Measurements from ENCODE around the gene ZNF629. TPM values are rescaled to one million over a fixed set of nuclear protein-coding genes. Genes with fewer than 3 reads are reported as not detected.

ZNF629 gene
- polyA plus RNA-seq, 3 donors: 0.27 to 2.0 (median 0.73) TPM

DNA sequence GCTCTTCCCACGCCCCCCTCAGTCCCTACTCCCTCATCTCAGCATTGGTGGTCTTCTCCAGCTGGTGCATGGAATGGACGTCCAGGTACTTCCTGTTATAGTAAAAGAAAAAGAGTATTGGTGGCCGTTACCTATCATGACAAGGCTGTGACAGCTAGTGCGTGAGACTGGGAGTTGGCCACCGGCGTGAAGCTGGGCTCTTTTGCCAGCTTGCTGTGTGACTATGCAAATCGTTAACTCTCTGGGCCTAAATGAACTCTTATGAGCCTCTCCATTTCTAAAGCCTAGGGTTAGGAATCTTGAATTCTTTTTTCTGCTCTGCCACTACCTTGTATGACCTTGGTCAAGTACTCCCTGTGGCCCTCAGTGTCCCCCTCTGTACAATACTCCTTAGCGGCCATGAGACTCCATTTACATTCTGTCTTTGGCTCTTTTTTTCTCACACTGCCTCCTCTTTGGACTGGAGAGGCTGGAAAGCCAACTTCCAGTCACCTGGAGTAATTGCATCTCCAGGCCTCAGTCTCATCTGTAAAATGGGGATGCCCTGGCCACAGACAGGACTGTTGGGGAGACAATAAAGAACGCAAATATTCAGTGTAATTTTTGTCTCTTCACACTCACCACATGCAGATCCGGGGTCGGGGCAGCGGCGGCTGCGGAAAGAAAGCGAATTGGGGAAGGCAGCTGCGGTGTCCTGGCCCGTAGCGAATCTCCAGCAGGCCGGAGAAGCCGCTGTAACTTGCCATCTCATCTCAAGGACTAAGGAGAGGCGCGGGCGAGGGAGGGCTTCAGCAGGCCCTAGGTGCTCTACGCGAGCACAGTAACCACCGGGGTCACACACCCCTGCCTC is 26.2 kb downstream of the ZNF629 start:
- no peaks in the 10 kb centered on the region for H3K9me3 ChIP-seq (replicated peaks in 1 of 2; ENCODE audit: control insufficient read depth in 1 of 2, insufficient read depth in 1 of 2, low read length in 2 of 2)
- H4K20me1 ChIP-seq (ENCODE audit: insufficient read depth, low read length): peaks cover under 1% of the 10 kb centered on the region
- peak overlapping the region; percentile 96 for H3K4me2 ChIP-seq (replicated peaks; ENCODE audit: extremely low read depth, low read length, poor library complexity, severe bottlenecking)
- peak in 1 of 3 donors; percentile 21 for DNase-seq
- H3K4me1 Mint-ChIP-seq: peaks cover 49% of the 10 kb centered on the region
- no peaks in the 10 kb centered on the region for H3K9me3 Mint-ChIP-seq
- H3K4me1 ChIP-seq (ENCODE audit: control insufficient read depth in 1 of 2, insufficient read depth in 2 of 2, low read length in 2 of 2): peaks cover 48 to 60% of the 10 kb centered on the region in 2 donors
- intact Hi-C loops (cut with micrococcal nuclease): loop anchor here in 1 of 2 donors (5.0 to 10.0 kb wide), 3 partner anchors 46 to 164 kb away; partner anchors contain the start of genes FBRS and FBXL19
- peak overlapping the region; percentile 73 to 96 (median 94) for H3K4me3 ChIP-seq (replicated peaks in 1 of 3; ENCODE audit: low read depth in 2 of 3, low read length in 3 of 3)
- peak overlapping the region; percentile 86 to 98 for H3K27ac ChIP-seq (ENCODE audit: low read depth in 1 of 2, low read length in 2 of 2)
- peak overlapping the region; percentile 57 to 98 (median 91) for H3K27ac Mint-ChIP-seq
- TF ChIP-seq, protein P1, sequence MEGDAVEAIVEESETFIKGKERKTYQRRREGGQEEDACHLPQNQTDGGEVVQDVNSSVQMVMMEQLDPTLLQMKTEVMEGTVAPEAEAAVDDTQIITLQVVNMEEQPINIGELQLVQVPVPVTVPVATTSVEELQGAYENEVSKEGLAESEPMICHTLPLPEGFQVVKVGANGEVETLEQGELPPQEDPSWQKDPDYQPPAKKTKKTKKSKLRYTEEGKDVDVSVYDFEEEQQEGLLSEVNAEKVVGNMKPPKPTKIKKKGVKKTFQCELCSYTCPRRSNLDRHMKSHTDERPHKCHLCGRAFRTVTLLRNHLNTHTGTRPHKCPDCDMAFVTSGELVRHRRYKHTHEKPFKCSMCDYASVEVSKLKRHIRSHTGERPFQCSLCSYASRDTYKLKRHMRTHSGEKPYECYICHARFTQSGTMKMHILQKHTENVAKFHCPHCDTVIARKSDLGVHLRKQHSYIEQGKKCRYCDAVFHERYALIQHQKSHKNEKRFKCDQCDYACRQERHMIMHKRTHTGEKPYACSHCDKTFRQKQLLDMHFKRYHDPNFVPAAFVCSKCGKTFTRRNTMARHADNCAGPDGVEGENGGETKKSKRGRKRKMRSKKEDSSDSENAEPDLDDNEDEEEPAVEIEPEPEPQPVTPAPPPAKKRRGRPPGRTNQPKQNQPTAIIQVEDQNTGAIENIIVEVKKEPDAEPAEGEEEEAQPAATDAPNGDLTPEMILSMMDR (IDR thresholded peaks at IDR 0.05): no peak
- H3K36me3 Mint-ChIP-seq: peaks cover 46 to 63% of the 10 kb centered on the region in 2 donors
- peak overlapping the region; percentile 87 to 93 for H3K4me3 Mint-ChIP-seq
- H2AFZ ChIP-seq (ENCODE audit: insufficient read depth, low read depth, low read length, poor library complexity, severe bottlenecking): peak overlapping the region; percentile 90
- WGBS (ENCODE audit: insufficient coverage): 21% methylated on average over 22 of the region's 26 CpGs
- peaks cover 0 to 6% (median 0%) of the 10 kb centered on the region in 3 donors for H3K27me3 Mint-ChIP-seq (ENCODE audit: low read depth in 3 of 3)
- H3K36me3 ChIP-seq (replicated peaks in 1 of 2; ENCODE audit: control insufficient read depth in 1 of 2, insufficient read depth in 2 of 2, low read length in 2 of 2): peaks cover 44 to 51% of the 10 kb centered on the region in 2 donors
- no peaks in the 10 kb centered on the region for H3K27me3 ChIP-seq (ENCODE audit: control insufficient read depth in 2 of 2, insufficient read depth in 2 of 2, low read length in 2 of 2)
- peaks cover 59% of the 10 kb centered on the region for H3K79me2 ChIP-seq (ENCODE audit: insufficient read depth, low read length)
- H3K9ac ChIP-seq (ENCODE audit: insufficient read depth, low read length, poor library complexity, severe bottlenecking): peak overlapping the region; percentile 59

DNA sequence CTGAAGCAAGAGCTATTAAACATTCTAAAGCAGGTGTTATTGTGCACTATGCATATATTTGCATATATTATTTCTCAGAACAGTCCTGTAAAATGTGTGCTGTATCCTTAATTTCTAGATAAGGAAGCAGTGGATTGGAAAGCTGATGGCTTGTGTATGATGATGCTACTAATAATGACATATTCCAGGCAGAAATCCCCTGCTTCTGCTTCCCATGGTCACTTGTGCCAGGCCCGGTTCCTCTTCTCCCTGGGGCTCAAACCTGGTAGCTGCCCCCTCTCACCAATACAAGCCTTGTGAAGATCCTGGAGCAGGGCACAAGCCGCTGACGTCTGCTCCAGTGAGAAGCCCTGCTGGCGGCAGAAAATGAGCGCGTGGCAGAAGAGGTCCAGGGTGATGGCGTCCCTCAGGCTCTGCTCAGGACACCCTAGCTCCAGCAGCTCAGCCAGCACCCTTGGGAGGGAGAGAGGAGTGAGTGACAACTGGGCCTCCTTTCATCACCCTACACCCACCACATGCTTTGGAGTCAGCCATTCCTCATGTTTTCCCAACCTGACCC is 26.9 kb downstream of the ZNF629 start:
- H3K27ac ChIP-seq (ENCODE audit: low read depth in 1 of 2, low read length in 2 of 2): peak overlapping the region; percentile 86 to 98
- H3K79me2 ChIP-seq (ENCODE audit: insufficient read depth, low read length): peaks cover 54% of the 10 kb centered on the region
- peak overlapping the region; percentile 59 for H3K4me2 ChIP-seq (replicated peaks; ENCODE audit: extremely low read depth, low read length, poor library complexity, severe bottlenecking)
- Mint-ChIP-seq H3K9me3 (no peaks in the 10 kb centered on the region), H3K27me3 (ENCODE audit: low read depth in 3 of 3) (peaks cover 0 to 6% (median 0%) of the 10 kb centered on the region in 3 donors), H3K27ac (peak overlapping the region; percentile 91 to 98 (median 98)), H3K36me3 (peaks cover 44 to 63% of the 10 kb centered on the region in 2 donors), H3K4me1 (peaks cover 49% of the 10 kb centered on the region), H3K4me3 (no peak overlapping the region)
- H3K27me3 ChIP-seq (ENCODE audit: control insufficient read depth in 2 of 2, insufficient read depth in 2 of 2, low read length in 2 of 2): no peaks in the 10 kb centered on the region
- WGBS (ENCODE audit: insufficient coverage): 50% methylated on average over 1 of the region's 7 CpGs
- intact Hi-C loops (cut with micrococcal nuclease): loop anchor here in 1 of 2 donors (5.0 to 10.0 kb wide), 3 partner anchors 47 to 165 kb away; partner anchors contain the start of genes FBRS and FBXL19
- H2AFZ ChIP-seq (ENCODE audit: insufficient read depth, low read depth, low read length, poor library complexity, severe bottlenecking): peak overlapping the region; percentile 86
- TF ChIP-seq, protein P1 (IDR thresholded peaks at IDR 0.05): no peak
- H3K4me3 ChIP-seq (replicated peaks in 1 of 3; ENCODE audit: low read depth in 2 of 3, low read length in 3 of 3): peak overlapping the region in 1 of 3 experiments; percentile 94
- no peak overlapping the region for H3K9ac ChIP-seq (ENCODE audit: insufficient read depth, low read length, poor library complexity, severe bottlenecking)
- no peaks in the 10 kb centered on the region for H4K20me1 ChIP-seq (ENCODE audit: insufficient read depth, low read length)
- DNase-seq: peak in 2 of 3 donors; percentile 10 to 61
- peaks cover 48 to 60% of the 10 kb centered on the region in 2 donors for H3K4me1 ChIP-seq (ENCODE audit: control insufficient read depth in 1 of 2, insufficient read depth in 2 of 2, low read length in 2 of 2)
- peaks cover 38 to 51% of the 10 kb centered on the region in 2 donors for H3K36me3 ChIP-seq (replicated peaks in 1 of 2; ENCODE audit: control insufficient read depth in 1 of 2, insufficient read depth in 2 of 2, low read length in 2 of 2)
- no peaks in the 10 kb centered on the region for H3K9me3 ChIP-seq (replicated peaks in 1 of 2; ENCODE audit: control insufficient read depth in 1 of 2, insufficient read depth in 1 of 2, low read length in 2 of 2)
